Keratinocyte (primary cell): ENCODE results near the gene GRAMD2A.

ENCODE experiments used
- EZH2 ChIP-seq: IDR thresholded peaks from one replicate; pipeline ENCODE4 v1.6.1; 2012; ENCODE audit warnings: inconsistent platforms, mild to moderate bottlenecking, low read length, moderate library complexity
- TF ChIP-seq, protein P1 (sequence below), 3 experiments: IDR thresholded peaks in 1 of 3; conservative IDR thresholded peaks in 1 of 3; optimal IDR thresholded peaks in 1 of 3; 2 replicates in 2 of 3; 3 replicates in 1 of 3; pipeline versions ENCODE3 to v1.5.1; 2011; ENCODE audit warnings: low read length in 3 of 3, mild to moderate bottlenecking in 3 of 3, moderate library complexity in 2 of 3, control low read depth in 1 of 3, inconsistent platforms in 1 of 3; ENCODE audit not compliant: insufficient read depth in 2 of 3; ENCODE audit errors: extremely low read depth in 1 of 3

DNA sequence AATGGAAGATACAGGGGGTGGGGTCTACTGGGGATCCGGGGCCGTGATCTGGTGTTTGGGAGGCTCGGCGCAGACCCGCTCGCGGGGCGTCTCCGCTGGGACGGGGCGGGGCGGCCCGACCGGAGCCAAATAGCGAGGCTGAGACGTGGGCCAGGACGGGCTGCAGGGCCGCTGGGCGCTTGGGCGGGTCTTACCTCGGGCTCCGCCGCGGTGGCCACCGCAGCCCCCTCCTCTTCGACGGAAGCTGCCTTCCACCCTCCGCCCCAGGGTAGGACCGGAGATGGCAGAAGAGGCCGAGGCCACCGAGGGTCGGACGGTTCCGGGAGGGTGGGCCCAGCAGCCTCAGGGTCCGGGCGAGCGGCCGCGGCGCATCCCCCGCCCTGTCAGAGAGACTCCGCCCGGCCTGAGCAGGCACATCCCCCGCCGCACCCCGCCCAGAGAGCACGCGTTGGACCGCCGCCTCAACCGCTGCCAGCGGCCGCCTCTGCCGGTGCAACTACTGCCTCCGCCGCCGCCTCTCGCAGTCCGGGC lies 80.0 kb downstream of the GRAMD2A start:
- TF ChIP-seq, protein P1, sequence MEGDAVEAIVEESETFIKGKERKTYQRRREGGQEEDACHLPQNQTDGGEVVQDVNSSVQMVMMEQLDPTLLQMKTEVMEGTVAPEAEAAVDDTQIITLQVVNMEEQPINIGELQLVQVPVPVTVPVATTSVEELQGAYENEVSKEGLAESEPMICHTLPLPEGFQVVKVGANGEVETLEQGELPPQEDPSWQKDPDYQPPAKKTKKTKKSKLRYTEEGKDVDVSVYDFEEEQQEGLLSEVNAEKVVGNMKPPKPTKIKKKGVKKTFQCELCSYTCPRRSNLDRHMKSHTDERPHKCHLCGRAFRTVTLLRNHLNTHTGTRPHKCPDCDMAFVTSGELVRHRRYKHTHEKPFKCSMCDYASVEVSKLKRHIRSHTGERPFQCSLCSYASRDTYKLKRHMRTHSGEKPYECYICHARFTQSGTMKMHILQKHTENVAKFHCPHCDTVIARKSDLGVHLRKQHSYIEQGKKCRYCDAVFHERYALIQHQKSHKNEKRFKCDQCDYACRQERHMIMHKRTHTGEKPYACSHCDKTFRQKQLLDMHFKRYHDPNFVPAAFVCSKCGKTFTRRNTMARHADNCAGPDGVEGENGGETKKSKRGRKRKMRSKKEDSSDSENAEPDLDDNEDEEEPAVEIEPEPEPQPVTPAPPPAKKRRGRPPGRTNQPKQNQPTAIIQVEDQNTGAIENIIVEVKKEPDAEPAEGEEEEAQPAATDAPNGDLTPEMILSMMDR (optimal IDR thresholded peaks at IDR 0.05 in 1 of 3, IDR thresholded peaks at IDR 0.05 in 1 of 3, conservative IDR thresholded peaks at IDR 0.05 in 1 of 3; ENCODE audit: extremely low read depth in 1 of 3, insufficient read depth in 2 of 3, low read length in 3 of 3) = no peak
- no peak for TF ChIP-seq EZH2
